Fibroblast of lung (primary cell): ENCODE results near the gene TAS1R2. TPM values are rescaled to one million over a fixed set of nuclear protein-coding genes. Genes with fewer than 3 reads are reported as not detected.

Experiments
- DNase-seq, 2 donors: peaks; one replicate each; pipeline versions ENCODE4 v3.0.0 to v3.0.0-alpha.2; 2010; ENCODE audit warnings: low read depth in 2 of 2
- H2AFZ ChIP-seq: 2 replicates; pipeline ENCODE4 v1.5.1; 2012; ENCODE audit warnings: low read length, control low read depth, inconsistent platforms
- H3K27ac ChIP-seq: 2 replicates; pipeline ENCODE4 v1.5.1; 2011; ENCODE audit warnings: low read length, control low read depth; ENCODE audit not compliant: insufficient read depth
- H3K27me3 ChIP-seq: 2 replicates; pipeline ENCODE4 v1.5.1; 2011; ENCODE audit warnings: mild to moderate bottlenecking, low read length; ENCODE audit not compliant: control insufficient read depth, insufficient read depth
- H3K36me3 ChIP-seq: 2 replicates; pipeline ENCODE4 v1.5.1; 2011; ENCODE audit warnings: low read length; ENCODE audit not compliant: control insufficient read depth, insufficient read depth
- H3K4me1 ChIP-seq: 2 replicates; pipeline ENCODE4 v1.5.1; 2011; ENCODE audit warnings: low read length; ENCODE audit not compliant: control insufficient read depth, insufficient read depth; ENCODE audit errors: extremely low read depth
- H3K4me2 ChIP-seq: 2 replicates; pipeline ENCODE4 v1.5.1; 2011; ENCODE audit warnings: low read length, control low read depth; ENCODE audit not compliant: insufficient read depth; ENCODE audit errors: extremely low read depth
- H3K4me3 ChIP-seq, 4 experiments: fragments of 200-600 bp in 1 of 4; sonication (generic) in 1 of 4; replicated peaks in 1 of 4; 2 replicates each; pipeline ENCODE4 v1.5.1; 2011 to 2016; ENCODE audit warnings: low read length in 4 of 4, low read depth in 3 of 4, mild to moderate bottlenecking in 3 of 4, control low read depth in 2 of 4, inconsistent platforms in 1 of 4, mixed read lengths in 1 of 4; ENCODE audit not compliant: insufficient read depth in 1 of 4; ENCODE audit errors: control extremely low read depth in 1 of 4
- H3K79me2 ChIP-seq: 2 replicates; pipeline ENCODE4 v1.5.1; 2012; ENCODE audit warnings: mild to moderate bottlenecking, low read length, inconsistent platforms; ENCODE audit not compliant: control insufficient read depth, insufficient read depth
- H3K9ac ChIP-seq: 2 replicates; pipeline ENCODE4 v1.5.1; 2011; ENCODE audit warnings: mild to moderate bottlenecking, low read length, control low read depth; ENCODE audit not compliant: insufficient read depth
- H3K9me3 ChIP-seq: 2 replicates; pipeline ENCODE4 v1.5.1; 2012; ENCODE audit warnings: low read depth, low read length; ENCODE audit not compliant: control insufficient read depth, insufficient read depth
- H4K20me1 ChIP-seq: 2 replicates; pipeline ENCODE4 v1.5.1; 2011; ENCODE audit warnings: low read length; ENCODE audit not compliant: control insufficient read depth, insufficient read depth; ENCODE audit errors: extremely low read depth
- EZH2 ChIP-seq: IDR thresholded peaks from 2 replicates; pipeline ENCODE4 v1.5.1; 2012; ENCODE audit warnings: low read length, control low read depth, mild to moderate bottlenecking; ENCODE audit errors: missing control alignments
- polyA plus RNA-seq, 2 donors: library from polyadenylated mRNA; depleted of rRNA in 1 of 2; stranded (reverse) in 1 of 2; unstranded in 1 of 2; fragments of >200 nt; gene quantifications; 2 replicates each; pipeline ENCODE4 v1.2.1, GENCODE V29; 2011 to 2012; ENCODE audit warnings: missing spikeins in 1 of 2
- total RNA-seq: library from RNA; depleted of rRNA; stranded (reverse); fragments of >200 nt; gene quantifications from 2 replicates; pipeline ENCODE4 v1.2.1, GENCODE V29; 2014
- TF ChIP-seq, protein P1 (sequence below), 2 donors: IDR thresholded peaks in 1 of 2; conservative IDR thresholded peaks in 1 of 2; 1 replicate in 1 of 2; 2 replicates in 1 of 2; pipeline ENCODE4 v1.5.1; 2011 to 2012; ENCODE audit warnings: low read length in 2 of 2, control low read depth in 1 of 2, inconsistent platforms in 1 of 2, low read depth in 1 of 2, mild to moderate bottlenecking in 1 of 2

The TAS1R2 gene
- total and polyA plus RNA-seq, 2 donors (not counting 1 experiment from before 2014, with no cell fraction given): not detected

DNA sequence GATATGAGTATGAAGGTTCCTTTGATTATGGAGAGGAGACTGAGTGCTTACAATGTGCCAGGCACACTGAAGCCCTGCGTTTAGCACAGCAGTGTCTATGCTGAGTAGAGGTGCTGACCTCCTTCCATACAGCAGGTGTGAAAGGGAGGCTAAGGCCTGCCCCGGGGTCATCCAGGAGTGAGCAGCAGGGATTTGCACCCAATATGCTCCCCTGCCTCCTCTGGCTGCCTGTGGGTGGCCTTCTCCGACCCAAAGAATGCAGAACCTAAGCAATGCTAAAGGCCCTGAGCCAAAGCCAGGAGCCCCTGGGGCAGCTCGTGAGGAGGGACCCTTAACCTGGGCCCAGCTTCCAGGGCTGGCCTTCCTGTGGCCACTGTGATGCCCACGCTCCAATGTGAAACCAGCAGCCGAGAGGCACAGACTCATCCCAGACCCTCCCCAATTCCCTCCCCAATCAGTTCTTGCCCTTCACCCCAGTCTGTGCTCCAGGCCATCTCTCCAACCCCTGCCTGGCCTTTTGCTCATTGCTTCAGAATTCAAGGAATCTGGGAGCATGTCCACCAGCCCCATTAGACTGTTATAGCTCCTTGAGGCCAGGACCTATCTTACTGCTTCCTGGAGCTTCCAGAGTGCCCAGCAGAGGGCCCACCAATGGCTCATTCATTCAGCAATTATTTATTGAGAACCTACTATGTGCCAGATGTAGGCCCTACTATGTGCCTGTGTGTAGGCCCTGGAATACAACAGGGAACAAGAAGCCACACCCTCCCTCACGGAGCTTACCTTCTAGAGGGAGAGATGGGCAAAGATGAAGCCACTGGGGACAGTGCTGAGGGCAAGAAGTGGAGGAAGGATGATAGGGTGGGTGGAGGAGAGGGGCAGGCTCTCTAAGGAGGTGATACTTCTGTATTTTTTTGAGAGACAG, 53.3 kb downstream of the TAS1R2 start:
- peak in 1 of 2 donors; percentile 4 for DNase-seq
- no peak overlapping the region for H3K4me3 ChIP-seq
- H3K27me3 ChIP-seq: no peaks in the 10 kb centered on the region
- H3K79me2 ChIP-seq: no peaks in the 10 kb centered on the region
- TF ChIP-seq EZH2: no peak
- TF ChIP-seq, protein P1, sequence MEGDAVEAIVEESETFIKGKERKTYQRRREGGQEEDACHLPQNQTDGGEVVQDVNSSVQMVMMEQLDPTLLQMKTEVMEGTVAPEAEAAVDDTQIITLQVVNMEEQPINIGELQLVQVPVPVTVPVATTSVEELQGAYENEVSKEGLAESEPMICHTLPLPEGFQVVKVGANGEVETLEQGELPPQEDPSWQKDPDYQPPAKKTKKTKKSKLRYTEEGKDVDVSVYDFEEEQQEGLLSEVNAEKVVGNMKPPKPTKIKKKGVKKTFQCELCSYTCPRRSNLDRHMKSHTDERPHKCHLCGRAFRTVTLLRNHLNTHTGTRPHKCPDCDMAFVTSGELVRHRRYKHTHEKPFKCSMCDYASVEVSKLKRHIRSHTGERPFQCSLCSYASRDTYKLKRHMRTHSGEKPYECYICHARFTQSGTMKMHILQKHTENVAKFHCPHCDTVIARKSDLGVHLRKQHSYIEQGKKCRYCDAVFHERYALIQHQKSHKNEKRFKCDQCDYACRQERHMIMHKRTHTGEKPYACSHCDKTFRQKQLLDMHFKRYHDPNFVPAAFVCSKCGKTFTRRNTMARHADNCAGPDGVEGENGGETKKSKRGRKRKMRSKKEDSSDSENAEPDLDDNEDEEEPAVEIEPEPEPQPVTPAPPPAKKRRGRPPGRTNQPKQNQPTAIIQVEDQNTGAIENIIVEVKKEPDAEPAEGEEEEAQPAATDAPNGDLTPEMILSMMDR (conservative IDR thresholded peaks at IDR 0.05 in 1 of 2, IDR thresholded peaks at IDR 0.05 in 1 of 2; ENCODE audit: low read depth in 1 of 2, low read length in 2 of 2): no peak
- no peaks in the 10 kb centered on the region for H3K9me3 ChIP-seq
- H2AFZ ChIP-seq: no peak overlapping the region
- H3K4me1 ChIP-seq: no peaks in the 10 kb centered on the region
- no peaks in the 10 kb centered on the region for H3K36me3 ChIP-seq
- H3K27ac ChIP-seq: no peak overlapping the region
- no peak overlapping the region for H3K4me2 ChIP-seq
- no peak overlapping the region for H3K9ac ChIP-seq
- no peaks in the 10 kb centered on the region for H4K20me1 ChIP-seq

- Histone ChIP-seq H4K20me1 (no peaks in the 10 kb centered on the region), H2AFZ (no peak overlapping the region), H3K27me3 (no peaks in the 10 kb centered on the region), H3K4me1 (no peaks in the 10 kb centered on the region), H3K27ac (no peak overlapping the region), H3K36me3 (no peaks in the 10 kb centered on the region), H3K79me2 (no peaks in the 10 kb centered on the region), H3K4me2 (no peak overlapping the region), H3K4me3 (no peak overlapping the region), H3K9ac (no peak overlapping the region), H3K9me3 (no peaks in the 10 kb centered on the region)
- TF ChIP-seq EZH2: no peak
- TF ChIP-seq, protein P1 (conservative IDR thresholded peaks at IDR 0.05 in 1 of 2, IDR thresholded peaks at IDR 0.05 in 1 of 2; ENCODE audit: low read depth in 1 of 2, low read length in 2 of 2): no peak
- DNase-seq: no peak
Observed at GRCh38 chr1:18805150-18805879, 54.1 kb downstream of the TAS1R2 start.

- Histone ChIP-seq H3K9ac (no peak overlapping the region), H2AFZ (no peak overlapping the region), H3K27ac (no peak overlapping the region), H4K20me1 (no peaks in the 10 kb centered on the region), H3K79me2 (no peaks in the 10 kb centered on the region), H3K4me3 (no peak overlapping the region), H3K4me2 (no peak overlapping the region), H3K27me3 (no peaks in the 10 kb centered on the region), H3K9me3 (no peaks in the 10 kb centered on the region), H3K36me3 (no peaks in the 10 kb centered on the region), H3K4me1 (no peaks in the 10 kb centered on the region)
- TF ChIP-seq, protein P1 (conservative IDR thresholded peaks at IDR 0.05 in 1 of 2, IDR thresholded peaks at IDR 0.05 in 1 of 2; ENCODE audit: low read depth in 1 of 2, low read length in 2 of 2): no peak
- TF ChIP-seq EZH2: no peak
- DNase-seq: no peak
Observed at GRCh38 chr1:18803851-18804250, 55.6 kb downstream of the TAS1R2 start.
